DMS 273 (cell line): Measurements from ENCODE around the gene FAM169A.
"Not testable (repeated sequence)": the region's sequence is repeated elsewhere in the genome, so short reads cannot be mapped to it uniquely, and the experiment has no call there.

ENCODE experiments used
- DNase-seq: peaks from one replicate; lab custom pipeline; 2025; ENCODE audit not compliant: unreplicated experiment; lab: John Stamatoyannopoulos, UW

FAM169A gene

DNA sequence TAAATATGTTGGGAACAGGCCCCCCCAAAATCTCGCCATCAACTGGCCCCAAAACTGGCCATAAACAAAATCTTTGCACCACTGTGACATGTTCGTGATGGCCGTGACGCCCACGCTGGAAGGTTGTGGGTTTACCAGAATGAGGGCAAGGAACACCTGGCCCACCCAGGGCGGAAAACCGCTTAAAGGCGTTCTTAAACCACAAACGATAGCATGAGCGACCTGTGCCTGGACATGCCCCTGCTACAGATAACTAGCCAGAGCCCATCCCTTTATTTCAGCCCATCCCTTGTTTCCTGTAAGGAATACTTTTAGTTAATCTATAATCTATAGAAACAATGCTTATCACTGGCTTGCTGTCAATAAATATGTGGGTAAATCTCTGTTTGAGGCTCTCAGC is 3.2 kb upstream of the FAM169A start:
- not testable (repeated sequence) for DNase-seq

GRCh38 chr5:74866596-74867162 is 492 bp upstream of the FAM169A start:
- DNase-seq = no peak

GRCh38 chr5:74865256-74865803 is 857 bp downstream of the FAM169A start:
- no peak for DNase-seq

DNA sequence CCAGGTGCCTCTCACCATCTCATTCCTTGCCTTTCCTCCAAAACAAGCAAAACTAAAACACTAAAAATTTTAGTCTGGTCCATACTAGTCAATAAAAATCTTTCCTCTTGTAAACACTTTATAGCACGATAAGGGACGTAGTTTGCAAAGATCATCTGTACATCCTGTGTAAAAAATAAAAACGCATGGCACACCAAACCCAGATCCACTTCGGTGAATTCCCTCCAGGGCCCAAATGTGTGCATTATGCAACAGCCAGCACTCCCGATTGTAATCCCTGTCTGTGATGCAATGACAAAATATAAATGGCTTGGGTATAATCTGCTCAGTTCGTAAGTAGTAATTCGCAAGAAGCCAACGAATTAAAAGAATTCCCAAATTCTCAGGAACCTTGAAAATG is 1.4 kb downstream of the FAM169A start:
- DNase-seq = peak; percentile 6

DNA sequence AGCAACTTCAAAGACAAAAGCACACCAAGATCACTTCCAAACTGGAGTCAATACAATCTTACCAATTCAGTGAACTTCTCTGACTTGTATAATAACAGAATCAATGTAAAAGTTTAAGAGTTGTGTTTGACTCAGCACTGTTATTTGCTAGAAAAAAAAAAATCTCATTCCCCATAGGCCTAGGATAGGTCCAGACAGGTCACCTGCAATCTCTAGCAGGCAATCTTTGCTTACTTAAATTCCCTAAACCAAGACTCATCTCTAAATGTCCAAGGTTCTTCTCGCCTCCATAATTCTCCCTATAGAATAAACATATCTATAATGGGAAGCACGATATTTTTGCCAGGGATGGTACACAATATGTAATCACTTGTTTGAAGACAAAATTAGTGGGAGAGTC is 2.5 kb downstream of the FAM169A start:
- no peak for DNase-seq

DNA sequence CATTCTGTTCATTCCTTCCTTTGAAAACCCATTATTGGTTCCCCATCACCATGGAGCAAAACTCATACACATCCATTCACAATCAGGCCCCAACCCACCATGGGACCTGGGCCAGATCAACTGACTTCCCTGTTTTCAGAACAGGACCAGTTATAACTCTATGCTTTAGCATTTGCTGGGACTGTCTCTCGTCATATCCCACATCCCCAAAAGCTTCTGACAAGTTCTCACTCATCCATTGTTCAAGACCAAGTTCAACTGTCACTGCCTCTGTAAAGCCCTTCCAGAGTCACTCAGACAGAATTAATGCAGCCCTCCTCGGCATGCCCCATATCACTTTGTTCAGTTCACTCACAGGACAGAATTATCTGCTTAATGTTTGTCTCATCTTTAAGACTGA is 4.0 kb downstream of the FAM169A start:
- no peak for DNase-seq

GRCh38 chr5:74856975-74857374 is 9.2 kb downstream of the FAM169A start:
- DNase-seq = not testable (repeated sequence)

DNA sequence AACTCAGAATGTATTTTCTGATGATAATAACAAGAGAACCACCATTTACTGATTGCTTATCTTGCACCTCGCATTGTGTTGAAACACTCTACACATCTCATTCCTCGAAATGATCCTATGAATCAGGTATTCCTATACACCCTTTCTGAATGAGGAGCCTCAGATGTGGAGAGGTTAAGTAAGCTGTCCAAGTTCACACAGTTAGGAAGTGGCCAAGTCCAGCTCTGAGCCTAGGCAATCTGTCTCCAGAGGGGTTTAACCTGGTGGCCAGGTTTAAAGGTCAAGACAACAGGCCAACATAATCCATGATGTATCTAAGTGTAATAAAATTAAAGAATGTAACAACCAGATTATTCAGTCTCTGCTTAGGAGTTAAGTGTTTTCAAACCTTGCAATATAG is 12.9 kb downstream of the FAM169A start:
- DNase-seq = no peak

DNA sequence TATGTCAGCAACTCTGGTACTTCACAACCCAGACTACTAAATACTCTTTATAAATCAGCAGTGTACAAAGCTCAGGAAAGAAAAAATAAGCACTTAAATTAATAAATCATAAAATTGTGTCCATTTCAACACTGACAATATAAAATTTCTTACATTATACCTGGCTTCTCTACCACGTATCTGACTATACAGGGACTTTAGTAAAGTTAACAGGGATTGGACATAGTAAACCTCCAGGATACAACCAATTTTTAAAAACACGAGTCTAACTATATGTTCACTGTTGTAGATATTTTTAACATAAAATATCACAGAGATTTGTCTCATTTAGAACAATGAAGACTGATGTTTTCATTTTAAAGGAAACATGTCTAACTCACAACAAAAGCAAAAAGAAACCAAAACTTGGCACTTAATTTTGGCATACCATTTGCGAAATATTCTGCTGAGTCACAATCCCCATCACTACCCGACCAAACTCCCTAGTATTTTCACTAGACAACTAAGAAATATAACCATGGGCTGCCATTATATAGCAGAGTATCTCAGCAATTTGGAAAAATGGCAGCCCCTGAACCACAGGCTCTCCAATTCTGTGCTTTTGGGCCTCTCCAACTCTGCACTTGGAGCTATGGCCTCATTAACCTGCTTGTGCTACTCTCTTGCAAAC is 14.4 kb downstream of the FAM169A start:
- no peak for DNase-seq

DNA sequence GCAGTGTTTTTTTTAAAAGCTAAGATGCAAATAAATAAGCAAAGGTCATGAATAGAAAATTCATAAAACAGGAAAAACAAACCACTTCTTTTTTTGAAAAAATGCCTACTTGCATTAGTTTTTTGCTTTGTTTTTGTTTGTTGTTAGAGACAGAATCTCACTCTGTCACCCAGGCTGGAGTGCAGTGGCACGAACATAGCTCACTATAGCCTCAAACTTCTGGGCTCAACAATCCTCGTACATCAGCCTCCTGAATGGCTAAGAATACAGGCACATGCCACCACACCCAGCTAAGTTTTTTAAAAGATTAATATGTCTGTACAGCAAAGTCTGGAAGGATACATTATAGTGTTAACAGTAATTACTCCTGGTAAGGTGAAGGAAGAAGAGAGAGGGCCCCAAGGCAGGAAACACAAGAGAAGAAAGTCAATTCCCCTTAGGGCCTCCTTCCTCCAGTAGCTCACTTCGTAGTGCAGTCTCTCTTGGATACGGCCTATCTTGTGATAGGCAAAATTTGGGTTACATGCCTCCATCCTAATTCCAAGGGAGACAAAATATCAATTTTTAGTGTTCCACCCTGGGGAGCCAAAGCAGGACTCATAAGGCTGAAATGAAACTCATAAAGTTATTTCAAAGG is 15.3 kb downstream of the FAM169A start:
- DNase-seq = no peak

DNA sequence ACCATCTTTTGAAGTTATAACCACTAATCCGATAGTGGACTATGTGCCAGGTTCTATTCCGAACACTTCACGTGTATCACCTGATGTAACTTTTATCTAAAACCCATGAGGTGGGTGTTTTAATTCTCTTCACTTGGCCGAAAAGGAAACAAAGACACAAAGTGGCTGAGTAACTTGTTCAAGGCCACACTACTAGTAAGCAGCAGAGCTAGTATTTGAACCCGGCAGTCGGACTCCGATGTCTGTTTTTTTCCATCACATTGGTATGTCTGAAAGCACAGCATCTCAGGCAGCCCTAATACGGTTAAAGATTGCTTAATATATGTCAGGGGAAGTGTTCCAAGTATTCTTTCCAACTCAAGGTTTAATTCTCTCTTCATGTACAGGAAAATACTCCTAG is 16.2 kb downstream of the FAM169A start:
- no peak for DNase-seq

- no peak for DNase-seq
Observed at GRCh38 chr5:74848553-74849025, 17.6 kb downstream of the FAM169A start.

DNA sequence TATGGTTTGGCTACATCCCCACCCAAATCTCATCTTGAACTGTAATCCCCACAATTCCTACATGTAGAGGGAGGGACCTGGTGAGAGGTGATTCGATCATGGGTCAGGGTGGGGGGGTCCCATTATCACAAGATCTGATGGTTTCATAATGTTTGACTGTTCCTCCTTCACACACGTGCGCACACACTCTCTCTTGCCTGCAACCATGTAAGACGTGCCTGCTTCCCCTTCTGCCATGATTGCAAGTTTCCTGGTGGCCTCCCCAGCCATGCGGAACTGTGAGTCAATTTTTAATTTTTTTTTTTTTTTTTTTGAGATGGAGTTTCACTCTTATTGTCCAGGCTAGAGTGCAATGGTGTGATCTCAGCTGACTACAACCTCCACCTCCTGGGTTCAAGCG is 27.0 kb downstream of the FAM169A start:
- DNase-seq = no peak

DNA sequence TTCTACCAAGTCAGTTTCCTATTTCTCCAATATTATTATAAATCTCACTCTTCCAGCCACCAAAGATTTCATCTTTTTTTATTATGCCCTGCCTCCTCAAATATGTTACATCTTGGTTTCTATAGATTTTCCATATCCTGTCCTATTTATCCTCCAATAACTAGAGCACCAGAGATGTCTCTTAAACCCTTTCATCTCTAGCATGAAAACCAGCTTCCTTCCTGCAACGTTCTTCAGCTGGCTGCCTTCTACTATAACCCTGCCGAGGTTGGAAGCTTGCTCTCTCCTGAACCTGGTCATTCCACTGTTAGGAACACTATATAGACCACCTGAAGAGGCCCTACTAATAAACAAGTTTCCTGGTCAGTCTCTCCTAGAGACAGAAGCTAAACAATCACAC is 27.9 kb downstream of the FAM169A start:
- DNase-seq = no peak

DNA sequence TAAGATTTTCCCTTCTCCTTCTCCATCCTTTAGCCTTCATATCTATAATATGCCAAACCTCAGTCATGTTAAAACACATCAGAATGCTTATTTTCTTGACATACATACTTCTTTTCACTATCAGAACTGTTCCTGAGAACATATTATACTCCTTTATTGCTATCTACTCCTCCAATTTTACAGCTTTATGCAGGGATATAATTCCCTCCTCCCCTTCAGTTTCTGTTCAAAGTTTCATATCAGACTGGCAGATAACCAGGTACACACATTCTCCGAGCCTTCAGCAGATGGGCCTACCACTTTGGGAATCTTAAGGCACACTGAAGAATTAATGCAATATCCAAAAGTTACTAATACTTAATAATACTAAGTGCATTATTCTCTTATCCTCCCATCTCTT is 29.1 kb downstream of the FAM169A start:
- DNase-seq = no peak

- no peak for DNase-seq
Observed at GRCh38 chr5:74833537-74834266, 32.5 kb downstream of the FAM169A start.

- DNase-seq = no peak
Observed at GRCh38 chr5:74829413-74829812, 36.8 kb downstream of the FAM169A start.

DNA sequence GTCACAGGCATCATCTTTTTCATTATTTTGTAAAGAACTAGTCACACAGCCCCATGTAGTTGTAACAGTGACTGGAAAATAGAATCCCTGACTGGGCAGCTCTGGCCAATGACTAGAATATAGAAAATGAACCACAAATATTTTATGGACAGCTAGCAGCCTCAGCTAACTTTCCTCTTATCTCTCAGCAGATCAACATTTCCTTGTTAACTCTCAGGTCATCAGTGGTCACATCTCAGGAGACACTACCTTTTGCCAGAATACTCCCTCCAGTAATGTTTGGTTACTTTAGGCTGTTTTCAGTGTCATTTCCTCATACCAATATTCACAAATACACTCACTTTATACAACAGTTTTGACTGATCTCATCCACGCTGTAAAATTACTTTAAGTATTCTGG is 43.9 kb downstream of the FAM169A start:
- no peak for DNase-seq

DNA sequence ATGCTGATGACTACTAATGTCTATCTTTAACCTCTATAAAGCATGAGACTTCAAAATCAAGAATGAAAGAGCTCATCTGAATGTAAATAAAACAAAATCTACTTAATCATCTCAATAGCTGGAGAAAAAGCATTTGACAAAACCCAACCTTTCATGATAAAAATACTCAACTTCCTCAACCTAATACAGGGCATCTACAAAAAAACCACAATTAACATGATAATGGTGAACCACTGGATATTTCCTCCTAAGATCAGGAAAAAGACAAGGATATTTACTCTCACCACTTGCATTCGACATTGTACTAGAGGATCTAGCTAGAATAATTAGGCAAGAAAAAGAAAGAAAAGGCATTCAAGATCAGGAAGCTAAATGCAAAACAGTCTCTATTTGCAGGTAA is 49.3 kb downstream of the FAM169A start:
- DNase-seq = no peak

DNA sequence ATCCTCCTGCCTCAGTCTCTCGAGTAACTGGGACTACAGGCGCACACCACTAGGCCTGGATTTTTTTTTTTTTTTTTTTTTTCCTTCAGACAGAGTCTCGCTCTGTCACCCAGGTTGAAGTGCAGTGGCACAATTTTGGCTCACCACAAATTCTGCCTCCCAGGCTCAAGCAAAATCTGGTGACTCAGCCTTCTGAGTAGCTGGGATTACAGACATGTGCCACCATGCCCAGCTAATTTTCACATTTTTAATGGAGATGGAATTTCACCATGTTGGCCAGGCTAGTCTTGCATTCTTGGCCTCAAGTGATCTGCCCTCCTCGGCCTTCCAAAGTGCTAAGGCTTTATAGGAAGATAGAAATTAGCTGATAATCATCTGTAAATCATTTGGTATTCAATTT is 55.3 kb downstream of the FAM169A start:
- peak; percentile 10 for DNase-seq

DNA sequence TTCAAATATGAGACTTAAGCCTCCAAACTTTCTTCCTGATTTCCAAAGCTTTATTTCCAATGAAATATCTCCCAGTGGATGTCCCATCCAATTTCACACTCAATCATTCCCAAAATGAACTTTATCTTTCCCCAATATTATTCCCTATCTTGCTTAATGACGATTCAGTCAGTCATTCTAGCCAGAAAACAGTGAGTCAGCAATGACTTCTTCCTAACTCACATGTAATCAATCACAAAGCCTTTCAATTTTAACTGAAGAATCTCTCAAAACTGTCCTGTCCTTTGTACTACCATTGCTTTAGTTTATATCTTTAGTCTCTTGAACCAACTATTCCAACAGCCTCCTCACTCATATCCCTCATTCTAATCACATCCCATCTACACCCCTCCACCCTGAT is 64.2 kb downstream of the FAM169A start:
- DNase-seq = no peak

DNA sequence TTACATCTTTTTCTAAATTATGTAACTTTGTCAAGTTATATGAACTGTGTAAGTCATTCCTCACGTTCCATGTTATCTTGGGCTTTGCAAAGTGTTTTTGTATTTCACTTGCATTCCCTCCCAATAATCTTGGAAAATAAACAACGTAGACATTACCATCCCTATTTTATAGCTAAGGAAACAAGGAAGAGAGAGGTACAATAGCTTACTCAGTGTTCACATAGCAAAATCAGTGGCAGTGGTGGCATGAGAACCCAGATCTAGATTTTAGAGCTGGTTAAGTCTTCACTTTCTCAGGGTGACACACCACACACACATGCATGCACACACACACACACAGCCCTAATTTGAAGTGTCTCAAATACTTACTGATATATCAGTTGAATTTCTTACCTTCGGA is 65.0 kb downstream of the FAM169A start:
- DNase-seq = no peak
